Measurements from ENCODE around the gene PIM3.

PIM3 gene

DNA sequence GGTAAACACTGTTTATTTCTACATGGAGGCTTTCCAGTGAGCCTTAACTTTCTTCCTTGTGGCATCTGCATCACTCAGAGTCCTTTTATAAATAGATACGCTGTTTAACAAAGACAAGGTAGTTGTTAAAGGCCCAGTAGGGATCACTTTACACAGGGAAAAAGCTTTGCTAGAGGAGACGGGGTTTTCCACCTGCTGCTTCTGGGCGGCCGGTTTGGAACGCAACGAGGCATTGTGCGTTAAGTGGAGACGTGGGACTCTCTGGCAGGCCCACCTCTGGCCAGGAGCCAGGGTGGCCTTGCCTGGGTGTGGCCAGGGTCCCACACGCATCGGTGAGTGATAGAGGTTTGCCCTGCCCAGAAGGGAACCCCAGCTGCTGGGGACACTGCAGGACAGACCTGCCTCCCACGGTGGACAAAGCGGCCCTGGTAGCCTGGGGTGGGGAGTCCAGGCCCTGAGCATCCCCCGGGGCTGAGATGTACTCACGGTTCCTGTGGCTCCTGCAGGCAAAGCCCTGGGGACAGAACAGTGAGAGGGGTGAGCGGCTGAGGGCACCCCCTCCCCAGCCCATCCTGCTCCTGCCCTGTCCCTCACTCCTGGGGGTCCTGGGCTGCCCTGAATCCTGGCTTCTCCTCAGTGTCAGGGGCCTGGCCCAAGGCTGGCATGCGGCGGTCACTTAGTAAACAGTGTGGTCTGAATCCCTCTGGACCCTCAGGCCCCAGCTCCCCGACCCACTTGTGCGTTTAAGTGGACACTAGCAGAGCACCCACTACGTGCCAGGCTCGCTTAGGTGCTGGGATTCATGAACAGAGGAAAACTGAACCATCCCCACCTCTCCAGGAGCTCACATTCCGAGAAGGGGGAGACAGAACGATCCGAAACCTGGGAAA lies 47.8 kb downstream of the PIM3 start:
- no peak for DNase-seq

DNA sequence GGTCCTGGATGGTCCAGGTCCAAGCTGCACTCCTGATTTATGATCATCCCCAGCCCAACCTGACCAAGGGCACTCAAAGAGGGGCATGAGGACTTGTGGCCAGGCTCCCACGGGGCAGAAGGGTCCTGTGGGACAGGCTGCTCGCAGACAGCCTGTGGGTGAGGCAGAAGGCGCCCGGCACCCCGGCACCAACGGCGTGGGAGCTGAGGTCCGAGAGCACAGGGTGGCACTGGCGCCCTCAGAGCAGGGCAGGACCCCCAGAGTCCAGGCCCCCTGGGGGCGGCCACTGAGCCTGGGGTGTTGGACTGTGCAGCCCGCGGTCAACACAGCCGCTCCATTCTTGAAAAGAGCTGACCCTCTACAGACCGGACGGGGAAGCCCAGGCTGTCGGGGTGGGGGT lies 48.7 kb downstream of the PIM3 start:
- DNase-seq = no peak

DNA sequence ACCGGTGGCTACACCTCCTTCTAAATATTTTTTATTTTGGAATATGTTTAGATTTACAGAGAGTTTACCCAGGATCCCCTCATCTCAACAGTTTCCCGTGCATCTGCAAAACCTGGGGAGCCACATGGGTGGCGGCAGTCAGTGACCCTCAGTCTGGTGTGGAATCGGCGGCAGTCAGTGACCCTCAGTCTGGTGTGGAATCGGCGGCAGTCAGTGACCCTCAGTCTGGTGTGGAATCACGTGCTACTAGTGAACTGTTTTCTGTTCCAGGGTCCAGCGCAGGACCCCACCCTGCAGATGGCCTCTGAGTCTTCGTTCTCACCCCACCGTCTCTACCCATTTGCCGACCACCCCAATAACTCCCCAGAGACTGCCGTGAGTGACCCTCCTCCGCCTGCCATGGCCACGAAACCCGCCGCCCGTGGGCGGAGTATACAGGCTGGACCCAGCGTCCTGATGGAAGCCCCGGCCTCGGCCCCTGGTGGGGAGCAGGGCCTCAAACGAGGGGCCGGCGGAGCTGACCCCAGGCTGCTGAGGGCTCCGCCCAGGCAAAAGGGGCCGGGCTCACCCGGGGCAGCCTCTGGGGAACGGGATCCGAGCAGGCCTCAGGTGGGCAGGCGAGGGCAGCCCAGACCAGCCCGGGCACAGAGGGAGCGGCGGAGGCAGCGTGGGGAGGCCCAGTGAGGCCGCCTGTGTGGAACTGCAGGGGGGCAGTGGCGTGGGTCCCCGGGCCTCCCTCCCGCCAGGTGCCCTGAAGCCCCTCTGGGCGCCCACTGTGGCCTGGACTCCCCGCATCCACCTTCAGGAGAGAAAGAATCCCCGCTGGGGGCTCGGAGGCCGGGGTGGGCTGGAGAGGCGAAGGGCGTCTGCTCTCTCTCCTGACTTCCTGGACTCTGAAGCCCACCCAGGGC lies 49.4 kb downstream of the PIM3 start:
- no peak for DNase-seq

DNA sequence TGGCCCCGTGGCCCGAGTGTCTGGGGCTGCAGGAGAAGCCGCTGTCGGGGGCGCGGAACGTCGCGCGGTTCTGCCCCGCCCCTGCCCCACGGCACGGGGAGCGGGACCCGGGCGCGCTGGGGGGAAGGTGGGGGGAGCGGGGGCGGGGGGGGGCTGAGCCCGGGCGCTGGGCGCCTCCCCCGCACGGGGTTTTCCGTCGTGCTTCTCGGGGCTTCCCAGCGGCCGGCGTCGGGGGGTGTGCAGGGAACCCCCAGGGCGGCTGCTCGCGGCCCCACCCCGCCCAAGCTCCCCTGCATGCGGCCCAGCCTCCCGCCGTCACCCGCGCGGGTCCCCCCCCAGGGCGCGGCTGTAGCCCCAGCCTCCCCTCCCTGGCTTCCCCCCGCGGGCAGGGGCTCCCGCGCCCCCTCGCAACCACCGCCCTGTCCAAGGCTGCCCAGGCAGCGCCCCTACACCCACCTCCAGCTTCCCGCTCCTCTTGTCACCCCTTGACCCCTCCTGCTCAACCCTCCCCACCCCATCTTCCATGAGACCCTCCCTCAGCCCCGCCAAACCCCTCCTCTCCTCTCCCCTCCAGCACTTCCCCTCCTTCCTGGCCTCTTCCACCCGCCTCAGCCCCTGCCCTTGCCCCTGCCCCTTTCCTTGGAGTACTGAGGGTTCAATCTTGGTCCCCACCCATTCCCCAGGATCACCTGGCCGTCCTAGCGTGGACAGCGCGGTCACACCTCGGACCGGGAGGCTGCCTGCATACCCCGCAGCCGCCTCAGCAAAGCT lies 50.3 kb downstream of the PIM3 start:
- peak; percentile 79 for DNase-seq

DNA sequence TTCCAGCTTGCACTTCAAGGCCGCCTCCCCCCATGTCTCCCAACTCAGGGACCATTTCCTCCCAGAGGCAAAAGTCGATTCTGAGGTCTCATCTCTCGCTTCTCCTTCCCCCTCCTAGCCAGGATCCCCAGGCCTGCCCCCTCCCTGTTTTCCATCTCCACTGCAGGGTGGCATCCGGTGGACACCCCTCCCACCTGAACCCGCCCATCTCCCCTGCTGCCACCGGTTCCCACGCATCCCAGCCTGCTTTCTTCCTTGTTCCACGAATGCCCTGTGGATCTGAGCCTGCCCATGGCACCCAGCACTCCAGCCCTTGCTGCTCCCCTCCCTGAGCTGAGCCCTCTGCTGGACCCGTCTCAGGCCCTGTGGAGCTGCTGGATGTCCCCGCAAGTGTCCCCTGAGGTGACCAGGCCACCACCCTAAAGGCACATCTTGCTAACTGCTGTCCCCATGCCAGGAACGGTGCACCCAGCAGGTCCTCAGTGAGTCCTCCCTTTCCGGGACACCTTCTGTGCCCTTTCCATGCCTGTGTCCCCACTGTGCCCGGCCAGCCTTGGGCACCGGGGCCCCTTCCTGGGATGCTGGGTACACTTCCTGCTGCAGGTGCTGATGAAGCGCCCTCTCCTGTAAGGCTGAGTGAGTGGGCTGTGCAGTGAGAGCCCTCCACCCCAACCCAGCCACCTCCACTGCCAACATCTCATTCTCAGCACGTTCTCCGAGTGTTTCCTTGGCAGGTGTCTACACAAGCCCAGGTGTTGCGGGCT lies 51.1 kb downstream of the PIM3 start:
- no peak for DNase-seq

DNA sequence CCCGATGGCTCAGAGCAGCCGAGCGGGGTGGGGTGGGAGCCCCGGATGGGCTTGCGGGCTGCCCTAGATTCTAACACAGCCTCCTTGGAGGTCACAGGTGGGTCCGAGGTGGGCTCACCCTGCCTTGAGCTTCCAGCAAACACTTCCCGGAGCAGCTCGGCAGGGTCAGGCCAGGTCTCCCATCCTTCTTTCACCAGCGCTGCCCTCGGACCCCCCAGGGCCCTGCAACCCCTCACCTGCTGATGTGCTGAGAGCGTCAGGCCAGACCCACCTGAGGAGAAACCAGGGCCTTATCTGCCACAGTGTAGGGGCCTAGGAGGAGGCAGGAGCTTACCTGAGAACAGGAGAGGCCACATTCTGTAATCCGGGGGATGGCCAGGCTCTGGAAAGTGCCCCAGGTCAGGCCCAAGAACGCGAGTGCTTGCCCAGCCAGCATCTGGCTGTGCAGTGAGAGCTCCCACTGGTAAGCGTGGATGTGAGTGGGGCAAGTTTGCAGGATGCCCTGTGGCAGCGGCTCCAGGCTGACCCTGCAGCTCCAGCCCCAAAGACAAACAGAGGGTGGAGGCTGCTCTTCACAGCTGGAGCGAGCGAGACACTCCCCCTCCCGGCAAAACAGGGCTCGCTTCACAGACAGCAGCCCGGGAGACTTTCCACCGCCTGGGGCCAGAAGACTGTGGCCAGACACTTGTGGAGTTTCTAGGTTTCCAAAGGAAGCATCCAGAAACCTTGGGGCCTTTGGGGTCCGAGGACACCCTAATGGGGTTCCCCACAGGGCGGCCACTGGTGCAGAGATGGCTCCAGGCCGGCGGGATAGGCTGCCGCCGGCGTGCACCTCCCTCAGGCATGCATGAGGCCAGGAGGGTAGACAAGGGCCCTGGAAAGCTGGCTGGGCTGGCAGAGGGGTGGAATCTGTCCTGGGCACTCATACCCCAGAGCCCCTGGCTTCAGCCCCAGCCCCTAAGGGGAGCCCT lies 51.9 kb downstream of the PIM3 start, which contains the start of gene IL17REL:
Gene IL17REL (minus strand): TSS at position 555 of the 971 bp plus-strand sequence. CDS start 119 bp downstream, at position 436.
- no peak for DNase-seq
